HG02759 (cell line): Measurements from ENCODE around the gene TRIM37.

Source experiments
- ATAC-seq: cut with Tn5 transposase; IDR thresholded peaks from one replicate; pipeline ENCODE4 v1.9.1; 2021; ENCODE audit warnings: mild to moderate bottlenecking, moderate library complexity; ENCODE audit not compliant: unreplicated experiment

Gene TRIM37

DNA sequence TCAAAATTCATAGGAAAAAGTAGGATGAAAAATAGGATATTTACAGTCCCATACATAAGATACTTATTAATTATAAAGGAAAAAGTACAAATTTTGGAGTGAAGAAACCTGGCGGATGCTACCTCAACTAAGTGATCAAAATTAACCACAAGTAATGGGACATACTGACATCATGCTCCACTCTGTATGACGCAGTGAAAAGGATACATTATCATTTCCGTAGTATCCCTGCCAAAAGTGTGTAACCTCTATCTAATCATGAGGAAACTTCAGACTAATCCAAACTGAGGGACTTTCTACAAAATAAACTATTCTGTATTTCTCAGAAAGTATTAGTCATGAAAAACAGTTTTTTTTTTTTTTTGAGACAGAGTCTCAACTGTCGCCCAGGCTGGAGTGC lies 60.5 kb downstream of the TRIM37 start:
- ATAC-seq: no peak

DNA sequence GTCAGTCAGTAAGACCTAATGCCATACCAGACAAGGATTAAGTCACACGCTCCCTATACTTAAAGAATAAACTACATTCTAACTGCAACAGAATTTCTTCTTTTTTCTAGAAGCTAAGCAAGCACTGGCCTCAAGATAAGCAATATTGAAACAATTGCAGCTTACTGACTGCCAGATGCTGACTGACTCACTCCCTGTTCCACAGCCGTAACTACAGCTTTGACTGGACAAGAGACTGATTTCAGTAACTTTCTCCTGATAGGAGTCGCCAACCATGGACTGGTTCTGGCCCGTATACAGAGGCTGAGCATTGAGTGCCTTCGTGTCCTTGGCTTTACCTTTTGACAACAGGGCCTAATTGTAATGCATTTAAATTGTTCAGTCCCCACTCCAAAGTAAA lies 67.9 kb downstream of the TRIM37 start:
- ATAC-seq: no peak

DNA sequence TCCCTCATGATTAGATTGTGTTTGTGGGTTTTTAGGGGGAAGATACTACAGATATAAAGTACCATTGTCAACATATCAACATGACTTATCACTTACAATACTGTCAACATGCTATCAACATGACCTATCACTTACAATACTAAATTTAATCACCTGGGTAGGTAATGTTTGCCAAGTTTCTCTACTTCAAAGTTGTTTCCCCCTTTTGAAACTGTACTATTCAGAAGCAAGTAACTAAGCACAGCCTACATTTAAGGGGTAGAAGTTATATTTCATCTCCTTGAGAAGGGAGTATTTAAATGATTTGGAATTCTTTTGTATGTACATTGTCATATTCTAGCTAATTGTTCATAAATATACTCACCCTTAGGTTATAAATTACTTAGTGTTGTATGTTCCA lies 68.7 kb downstream of the TRIM37 start:
- no peak for ATAC-seq

DNA sequence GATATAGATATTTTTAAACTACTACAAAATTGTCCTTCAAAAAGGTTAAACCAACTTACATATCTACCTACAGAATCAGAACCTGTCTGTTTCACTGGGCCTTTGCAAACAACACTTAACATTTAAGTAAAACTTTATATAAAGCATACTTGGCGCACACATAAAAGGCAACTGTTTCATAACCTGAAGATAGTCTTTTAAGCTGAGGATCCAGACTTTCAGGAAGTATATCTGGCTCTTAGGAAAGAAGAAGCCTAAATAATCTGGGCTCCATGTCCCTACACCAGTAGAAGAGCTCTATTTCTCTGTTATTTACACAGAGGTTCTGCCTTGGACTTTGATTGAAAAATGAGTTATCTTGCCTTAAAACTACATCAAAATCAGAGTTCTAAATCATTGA lies 75.9 kb downstream of the TRIM37 start:
- no peak for ATAC-seq

DNA sequence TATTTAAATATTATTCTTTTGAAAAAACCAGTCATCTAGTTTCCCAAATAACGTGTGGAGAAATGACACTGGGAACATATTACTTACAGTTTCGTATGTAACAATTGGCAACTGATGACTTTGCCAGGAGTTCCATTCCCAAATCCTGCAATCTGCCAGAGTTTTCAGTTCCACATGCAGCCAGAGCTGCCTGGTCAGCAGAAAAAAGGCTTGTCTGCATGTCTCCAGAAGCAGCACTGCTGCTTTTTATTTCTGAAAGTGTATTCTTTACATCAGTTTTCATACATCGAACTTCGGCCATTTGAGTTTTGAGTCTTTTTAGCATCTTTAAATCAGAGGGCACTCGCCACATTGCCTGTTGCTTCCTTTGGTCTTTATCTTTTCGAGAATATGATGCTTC lies 78.4 kb downstream of the TRIM37 start:
- ATAC-seq: no peak

DNA sequence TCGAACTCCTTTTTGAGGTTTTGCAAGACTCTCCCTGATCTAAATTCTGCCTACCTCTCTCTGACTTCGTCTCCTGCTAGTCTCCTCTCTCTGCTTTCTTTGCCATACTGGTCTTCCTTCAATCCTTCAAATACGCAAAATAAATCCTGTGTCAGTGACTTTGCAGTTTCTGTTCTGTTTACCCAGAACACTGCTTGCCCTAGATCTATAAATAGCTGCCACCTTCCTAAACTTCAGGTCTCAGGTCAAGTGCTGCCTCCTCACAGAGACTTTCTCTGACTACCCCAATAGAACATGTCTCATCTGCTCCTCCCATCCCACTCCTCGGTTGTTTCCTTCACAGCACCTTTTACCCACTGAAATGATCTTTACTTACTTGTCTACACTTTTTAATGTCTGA lies 78.9 kb downstream of the TRIM37 start:
- ATAC-seq: no peak

DNA sequence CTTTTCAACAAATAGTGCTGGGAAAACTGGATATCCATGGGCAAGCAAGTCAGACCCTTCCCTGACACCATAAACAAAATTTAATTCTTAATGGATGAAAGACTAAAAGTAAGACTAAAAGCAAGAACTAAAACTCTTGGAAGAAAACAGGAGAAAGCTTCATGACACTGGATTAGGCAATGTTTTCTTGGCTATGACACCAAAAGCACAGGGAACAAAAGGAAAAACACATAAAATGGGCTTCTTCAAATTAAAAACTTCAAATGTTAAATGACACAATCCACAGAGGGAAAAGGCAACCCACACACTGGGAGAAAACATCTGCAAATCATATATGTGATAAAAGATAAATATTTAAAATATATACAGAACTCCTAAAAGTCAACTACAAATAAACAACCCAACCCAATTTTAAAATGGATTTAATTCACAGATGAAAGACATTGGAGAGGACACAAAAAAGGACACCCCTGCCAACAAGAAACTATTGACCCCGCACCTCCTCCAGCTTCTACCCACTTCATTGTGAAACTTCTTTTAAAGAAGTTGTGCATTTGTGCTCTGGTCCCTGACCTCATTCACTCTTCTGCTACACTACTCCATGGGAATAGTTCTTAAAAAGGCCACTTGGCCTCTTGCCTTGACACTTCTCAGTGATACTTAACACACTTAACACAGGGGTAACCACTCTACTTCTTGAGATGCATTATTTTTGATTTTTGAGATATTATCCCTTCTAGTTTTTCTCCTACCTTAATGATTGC lies 80.3 kb downstream of the TRIM37 start:
- ATAC-seq: no peak

DNA sequence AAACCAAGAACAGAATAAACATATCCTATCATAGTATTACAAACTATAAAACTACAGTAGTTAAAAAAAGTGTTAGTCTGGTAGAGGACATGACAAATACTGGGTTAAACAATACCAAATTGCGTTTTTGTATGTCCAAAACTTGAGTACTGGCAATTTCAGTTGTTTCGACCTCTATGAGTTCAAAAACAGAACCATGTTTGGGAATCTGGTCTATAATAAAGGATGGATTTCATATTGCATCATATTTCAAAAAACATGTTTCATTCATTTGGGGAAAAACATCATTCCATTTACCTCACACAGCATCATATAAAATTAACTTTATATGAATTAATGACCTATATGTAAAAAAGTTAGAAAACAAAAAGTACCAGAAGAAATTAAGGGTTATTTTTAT lies 81.8 kb downstream of the TRIM37 start:
- ATAC-seq: no peak

DNA sequence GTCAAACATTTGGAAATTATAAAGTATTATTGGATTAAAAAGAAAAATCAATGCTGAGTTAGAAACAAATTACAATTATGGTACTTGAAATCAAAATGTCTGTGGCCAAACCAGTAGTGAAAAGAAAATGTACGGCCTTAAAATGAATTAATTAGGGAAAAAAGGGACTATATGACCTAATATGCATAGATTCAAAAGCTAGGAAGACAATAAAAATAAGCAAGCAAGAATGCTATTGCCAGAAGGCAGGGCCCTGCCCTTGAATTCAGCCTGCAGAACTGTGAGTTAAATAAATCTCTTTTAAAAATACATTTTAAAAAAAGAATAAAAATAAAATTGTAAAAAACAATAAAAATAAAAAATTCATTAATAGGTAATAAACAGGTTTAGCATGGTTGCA lies 88.7 kb downstream of the TRIM37 start:
- no peak for ATAC-seq

DNA sequence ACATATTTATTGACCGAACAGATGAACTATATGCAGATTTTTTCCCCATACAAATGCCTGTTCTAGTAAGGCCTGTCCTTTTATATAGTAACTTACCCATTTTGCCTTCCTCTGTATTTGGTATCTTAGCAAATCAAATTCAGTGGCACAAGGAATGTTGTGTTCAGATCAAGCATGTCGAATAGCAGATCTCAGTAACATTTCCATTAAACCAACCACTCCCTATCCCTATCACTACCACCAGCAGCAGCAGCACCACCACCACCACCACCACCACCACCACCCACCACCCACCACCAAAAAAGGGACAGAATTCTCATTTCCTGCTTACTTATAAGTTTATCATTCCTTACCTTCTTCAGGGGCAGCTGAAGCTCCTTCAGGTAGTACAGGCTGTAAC lies 94.7 kb downstream of the TRIM37 start:
- ATAC-seq: no peak

DNA sequence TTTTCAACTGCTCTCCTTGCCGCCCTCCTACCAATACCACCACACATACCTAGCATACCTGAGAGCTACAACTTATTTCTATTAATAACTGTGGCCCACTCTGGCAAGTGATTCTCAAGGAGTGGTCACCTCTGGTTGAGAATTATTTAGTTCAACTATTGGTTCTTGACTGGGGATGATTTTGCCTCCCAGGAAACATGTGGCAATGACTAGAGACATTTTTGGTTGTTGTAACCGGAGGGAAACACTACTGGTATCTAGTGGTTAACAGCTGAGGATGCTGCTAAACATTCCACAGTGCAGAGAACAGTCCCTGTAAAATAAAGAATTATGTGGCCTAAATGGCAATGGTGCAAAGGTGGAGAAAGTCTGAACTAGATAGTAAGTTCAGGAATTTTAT lies 96.7 kb downstream of the TRIM37 start:
- ATAC-seq: no peak

DNA sequence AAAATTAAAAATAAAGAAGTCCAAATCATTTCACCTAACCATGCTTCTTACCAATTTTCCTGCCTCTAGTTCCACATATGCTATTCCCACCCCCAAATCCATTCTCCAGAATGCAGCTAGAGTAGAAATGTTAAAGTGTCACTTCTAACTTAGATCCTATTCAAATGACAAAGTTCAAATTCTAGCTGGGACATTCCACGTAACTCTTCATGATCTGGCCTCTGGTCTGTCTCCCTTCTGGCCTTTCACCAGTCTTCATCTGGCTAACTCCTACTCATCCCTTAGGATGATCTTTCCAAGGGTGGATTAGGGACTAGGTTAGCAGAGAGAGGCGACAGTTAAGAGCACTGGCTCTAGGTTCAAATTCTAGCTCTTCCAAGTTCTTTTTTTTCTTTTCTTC lies 97.9 kb downstream of the TRIM37 start:
- no peak for ATAC-seq

DNA sequence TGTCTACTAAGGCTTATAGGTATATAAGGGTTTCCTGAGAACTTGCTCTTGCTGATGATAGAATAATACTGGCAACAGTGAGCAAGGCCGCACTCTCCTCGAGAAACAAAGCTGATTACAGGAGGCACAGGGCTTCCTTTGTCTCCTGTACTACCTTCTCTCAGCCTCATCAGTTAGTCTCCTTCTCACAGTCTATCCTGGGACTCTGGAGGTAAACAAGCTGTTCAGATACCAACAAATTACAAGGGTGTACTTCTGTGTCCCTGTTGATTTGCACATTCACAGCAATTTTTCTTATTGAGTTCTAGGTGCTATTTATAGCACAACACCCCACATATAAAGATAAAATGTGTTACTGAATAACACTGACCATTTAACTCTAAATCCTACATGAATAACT lies 98.7 kb downstream of the TRIM37 start:
- ATAC-seq: no peak

DNA sequence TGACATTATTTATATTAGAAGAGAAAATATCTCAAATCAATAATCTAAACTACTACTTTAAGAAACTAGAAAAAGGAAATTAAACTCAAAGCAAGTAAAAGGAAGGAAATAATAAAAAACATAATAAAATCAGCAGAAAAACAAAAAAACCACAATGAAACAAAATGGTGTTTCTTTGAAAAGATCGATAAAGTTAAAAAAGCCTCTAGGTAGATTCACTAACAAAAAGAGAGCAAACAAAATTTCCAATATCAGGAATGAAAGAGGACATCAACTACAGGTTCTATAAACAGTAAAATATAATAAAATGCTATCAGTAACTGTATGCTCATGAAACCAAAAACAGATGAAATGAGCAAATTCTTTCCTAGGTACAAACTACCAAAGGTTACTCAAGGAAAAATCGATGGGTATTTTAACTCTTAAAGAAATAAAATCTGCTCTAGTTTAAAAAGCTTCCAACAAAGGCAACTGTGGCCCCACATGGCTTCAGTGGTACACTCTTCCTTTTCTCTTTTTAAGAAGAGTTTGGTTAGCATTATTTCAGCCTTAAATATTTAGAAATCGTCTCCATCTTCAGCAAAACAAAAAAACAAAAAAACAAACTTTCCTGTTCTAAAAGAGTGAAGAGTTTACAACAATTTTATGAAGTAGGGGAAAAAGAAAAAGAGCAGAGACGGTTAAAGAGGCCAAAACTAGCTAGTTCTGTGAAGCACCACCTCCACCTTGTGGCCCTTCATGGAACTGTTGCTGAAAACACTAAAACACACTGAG lies 102.2 kb downstream of the TRIM37 start:
- no peak for ATAC-seq

DNA sequence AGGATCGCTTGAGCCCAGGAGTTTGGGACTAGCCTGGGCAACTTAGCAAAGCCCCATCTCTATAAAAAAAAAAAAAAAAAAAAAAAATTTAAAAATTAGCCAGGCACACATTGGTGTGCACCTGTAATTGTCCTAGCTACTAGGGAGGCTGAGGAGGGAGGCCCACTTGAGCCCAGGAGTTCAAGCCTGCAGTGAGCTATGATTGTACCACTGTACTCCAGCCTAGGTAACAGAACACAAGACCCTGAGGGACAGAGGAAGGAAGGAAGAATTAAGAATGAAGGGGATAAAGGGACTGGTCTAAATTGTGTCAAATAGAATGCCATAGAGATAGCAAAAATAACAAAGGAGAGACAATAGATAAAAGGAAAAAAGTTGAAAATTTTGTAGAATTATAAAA lies 102.8 kb downstream of the TRIM37 start:
- no peak for ATAC-seq

DNA sequence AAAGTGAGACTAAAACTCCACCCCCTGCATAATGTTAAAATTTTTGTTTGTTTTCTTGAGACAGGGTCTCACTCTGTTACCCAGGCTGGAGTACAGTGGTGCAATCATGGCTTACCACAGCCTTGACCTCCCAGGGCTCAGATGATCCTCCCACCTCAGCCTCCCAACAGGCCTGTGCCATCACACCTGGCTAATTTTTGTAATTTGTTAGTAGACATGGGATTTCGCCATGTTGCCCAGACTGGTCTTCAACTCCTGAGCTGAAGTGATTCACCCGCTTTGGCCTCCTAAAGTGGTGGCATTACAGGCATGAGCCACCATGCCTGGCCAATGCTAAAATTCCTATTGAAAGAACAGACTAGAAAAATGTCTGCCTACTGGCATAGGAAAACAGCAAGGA lies 103.8 kb downstream of the TRIM37 start:
- no peak for ATAC-seq

DNA sequence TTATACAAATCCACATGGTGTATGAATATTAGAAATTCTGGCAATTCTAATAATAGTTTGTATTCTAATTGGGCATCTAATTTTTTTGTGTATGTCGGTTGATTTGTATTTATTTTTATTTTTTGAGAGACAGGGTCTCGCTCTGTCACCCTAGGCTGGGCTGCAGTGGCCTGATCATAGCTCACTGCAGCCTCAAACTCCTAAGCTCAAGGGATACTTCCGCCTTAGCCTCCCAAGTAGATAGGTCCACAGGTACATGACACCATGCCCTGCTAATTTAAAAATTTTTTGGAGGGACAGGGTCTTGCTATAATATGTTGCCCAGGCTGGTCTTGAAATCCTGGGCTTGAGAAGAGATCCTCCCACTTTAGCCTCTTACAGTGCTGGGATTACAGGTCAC lies 104.6 kb downstream of the TRIM37 start:
- no peak for ATAC-seq

DNA sequence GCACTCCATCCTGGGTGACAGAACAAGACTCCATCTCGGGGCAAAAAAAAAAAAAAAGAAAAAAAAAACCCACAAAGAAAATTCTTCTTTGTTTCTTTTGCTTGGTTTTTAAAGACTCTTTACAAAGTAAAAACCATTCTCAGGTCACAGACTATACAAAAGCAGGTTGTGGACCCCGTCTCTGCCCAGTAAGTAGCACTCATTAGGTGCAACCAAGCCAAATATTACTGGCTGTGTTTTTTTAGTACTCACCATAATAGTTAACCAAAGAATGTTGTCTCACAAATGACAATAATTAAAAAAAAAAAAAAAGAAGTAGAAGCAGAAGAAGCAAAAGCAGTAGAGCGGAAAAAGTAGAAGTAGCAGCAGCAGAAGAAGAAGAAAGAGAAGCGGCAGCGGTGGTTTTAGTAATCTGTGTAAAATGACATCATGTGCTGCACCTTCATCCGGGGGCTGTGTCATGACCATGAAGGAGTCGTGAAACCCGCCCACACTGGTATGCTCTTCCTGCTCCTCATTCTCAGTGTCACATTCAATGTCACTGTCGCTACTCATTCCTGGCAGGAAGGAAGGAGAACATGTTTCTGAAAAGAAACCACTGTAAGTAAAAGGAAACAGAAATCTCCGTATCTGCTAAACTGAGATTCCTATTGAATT lies 105.4 kb downstream of the TRIM37 start:
- peak; percentile 88 for ATAC-seq

DNA sequence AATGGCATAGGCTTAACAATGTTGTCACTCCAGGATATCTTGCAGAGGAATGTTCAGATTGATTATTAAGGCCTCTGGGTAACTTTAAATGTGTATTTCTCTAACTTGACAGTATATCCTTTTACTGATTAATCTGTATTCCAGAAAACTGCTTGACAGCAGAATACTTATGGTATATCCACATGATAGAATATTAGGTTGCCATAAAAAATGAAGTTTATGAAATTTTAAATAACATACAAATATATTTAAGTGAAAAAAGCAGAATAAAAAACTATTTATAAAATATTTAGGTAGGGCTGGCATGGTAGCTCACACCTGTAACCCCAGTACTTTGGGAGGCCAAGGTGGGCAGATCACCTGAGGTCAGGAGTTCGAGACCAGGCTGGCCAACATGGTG lies 106.7 kb downstream of the TRIM37 start:
- no peak for ATAC-seq

DNA sequence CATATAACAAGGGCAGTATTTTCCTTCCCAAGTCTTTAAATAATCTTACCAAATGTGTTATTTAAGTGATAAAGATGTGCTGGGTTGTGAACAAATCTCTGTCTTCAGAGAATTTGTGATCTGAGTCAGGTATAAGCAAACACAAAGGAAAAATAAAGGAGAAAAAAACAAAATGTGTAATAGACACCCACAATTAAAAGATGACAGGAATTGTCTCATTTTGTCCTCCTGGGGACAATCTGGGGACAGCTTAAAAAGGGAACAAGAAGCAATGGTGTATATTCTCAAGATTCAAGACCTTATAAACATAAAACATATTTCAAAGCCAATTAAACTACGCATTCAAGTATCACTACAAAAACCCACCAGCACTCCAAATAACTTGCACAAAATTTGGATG lies 107.2 kb downstream of the TRIM37 start:
- ATAC-seq: no peak

DNA sequence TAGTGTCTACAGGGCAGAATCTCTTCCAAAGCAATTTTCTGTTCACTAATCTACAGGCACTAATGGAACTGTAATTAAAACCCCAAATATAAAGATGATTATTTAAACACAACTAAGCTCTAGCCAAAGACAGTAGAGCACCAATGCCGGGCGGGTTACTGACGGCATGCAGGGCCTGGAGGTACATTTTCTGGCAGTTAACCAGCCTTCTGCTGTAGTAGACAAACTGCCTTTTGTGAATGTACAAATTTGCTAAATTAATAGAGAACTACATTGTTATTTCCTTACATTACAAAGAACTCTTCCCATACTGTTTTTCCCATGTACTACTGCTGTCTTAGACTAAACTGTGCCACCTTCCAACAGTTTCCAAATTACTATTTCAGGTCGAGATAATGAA lies 107.8 kb downstream of the TRIM37 start:
- ATAC-seq: no peak
